Testis (tissue), 2 donors: ENCODE data around the gene LRRC4C.

Experiments
- CTCF ChIP-seq, 3 experiments: fragments of 450-650 bp in 2 of 3; fragments of 200-600 bp in 1 of 3; sonication (generic) in 1 of 3; IDR thresholded peaks; one replicate each; pipeline ENCODE4 v1.5.1; 2016 to 2019; ENCODE audit warnings: antibody characterized with exemption in 3 of 3, mild to moderate bottlenecking in 2 of 3, moderate library complexity in 1 of 3
- POLR2A ChIP-seq: fragments of 450-650 bp; IDR thresholded peaks from one replicate; pipeline ENCODE4 v1.6.1; 2017; ENCODE audit warnings: antibody characterized with exemption, mild to moderate bottlenecking, moderate library complexity

- no peak for TF ChIP-seq CTCF (IDR thresholded peaks at IDR 0.05)
- TF ChIP-seq POLR2A, result no peak
These were observed 892.1 kb downstream of the LRRC4C start for GRCh38 chr11:40567392-40567791.
